GM23248 (cell line): ENCODE measurements around the gene PLD4. TPM values are rescaled to one million over a fixed set of nuclear protein-coding genes. Genes with fewer than 3 reads are reported as not detected.

Experiments used
- DNase-seq: peaks from one replicate; pipeline ENCODE4 v3.0.0-alpha.2; 2015
- H2AFZ ChIP-seq: fragments of 200-600 bp; sonication (generic); 2 replicates; pipeline ENCODE4 v1.6.1; 2016; ENCODE audit warnings: antibody characterized with exemption
- H3F3A ChIP-seq: fragments of 200-600 bp; sonication (generic); 2 replicates; pipeline ENCODE4 v1.6.1; 2016; ENCODE audit warnings: mild to moderate bottlenecking, antibody characterized with exemption, mixed run types; ENCODE audit not compliant: insufficient read depth
- H3K27ac ChIP-seq: fragments of 200-600 bp; sonication (generic); 2 replicates; pipeline ENCODE4 v1.5.1; 2016; ENCODE audit warnings: mild to moderate bottlenecking
- H3K27me3 ChIP-seq: fragments of 200-600 bp; sonication (generic); replicated peaks from 2 replicates; pipeline ENCODE4 v1.6.1; 2016; ENCODE audit warnings: mild to moderate bottlenecking; ENCODE audit not compliant: insufficient read depth
- H3K36me3 ChIP-seq: fragments of 200-600 bp; sonication (generic); 2 replicates; pipeline ENCODE4 v1.6.1; 2016; ENCODE audit warnings: low read depth, mild to moderate bottlenecking
- H3K4me1 ChIP-seq: fragments of 200-600 bp; sonication (generic); 2 replicates; pipeline ENCODE4 v1.6.1; 2016; ENCODE audit warnings: mild to moderate bottlenecking; ENCODE audit not compliant: insufficient read depth
- H3K4me2 ChIP-seq: fragments of 200-600 bp; sonication (generic); one replicate; pipeline ENCODE4 v1.6.1; 2016; ENCODE audit warnings: mild to moderate bottlenecking; ENCODE audit not compliant: unreplicated experiment
- H3K4me3 ChIP-seq: fragments of 200-600 bp; sonication (generic); 2 replicates; pipeline ENCODE4 v1.5.1; 2016; ENCODE audit warnings: mild to moderate bottlenecking
- H3K79me2 ChIP-seq: fragments of 200-600 bp; sonication (generic); 2 replicates; pipeline ENCODE4 v1.6.1; 2016; ENCODE audit warnings: mild to moderate bottlenecking; ENCODE audit not compliant: insufficient read depth
- H3K9ac ChIP-seq: fragments of 200-600 bp; sonication (generic); 2 replicates; pipeline ENCODE4 v1.6.1; 2016; ENCODE audit warnings: mild to moderate bottlenecking
- H3K9me2 ChIP-seq: fragments of 200-600 bp; sonication (generic); 2 replicates; pipeline ENCODE4 v1.6.1; 2016; ENCODE audit warnings: mixed run types, mild to moderate bottlenecking, moderate library complexity; ENCODE audit not compliant: insufficient read depth
- H3K9me3 ChIP-seq: fragments of 200-600 bp; sonication (generic); one replicate; pipeline ENCODE4 v1.6.1; 2017; ENCODE audit warnings: low read depth
- H4K20me1 ChIP-seq: fragments of 200-600 bp; sonication (generic); 2 replicates; pipeline ENCODE4 v1.6.0; 2016; ENCODE audit not compliant: insufficient read depth
- EZH2 ChIP-seq: fragments of 200-600 bp; sonication (generic); IDR thresholded peaks from 2 replicates; pipeline ENCODE4 v1.6.1; 2018; ENCODE audit warnings: antibody characterized with exemption, mild to moderate bottlenecking; ENCODE audit not compliant: insufficient read depth, poor library complexity, severe bottlenecking
- EZH2phosphoT487 ChIP-seq: fragments of 200-600 bp; sonication (generic); IDR thresholded peaks from 2 replicates; pipeline ENCODE4 v1.6.1; 2018; ENCODE audit warnings: antibody characterized with exemption, moderate library complexity, mild to moderate bottlenecking, low read depth; ENCODE audit not compliant: insufficient read depth
- WGBS, 2 experiments: methylation state at CpG; one replicate each; pipeline ENCODE4 v1.1.6; 2015 to 2017; ENCODE audit warnings: low lambda C conversion rate in 2 of 2, low coverage in 1 of 2; ENCODE audit errors: missing lambda C conversion rate in 2 of 2; 5-methylcytosine and 5-hydroxymethylcytosine counted together
- in situ Hi-C: fragments of 300-500 bp; cut with MboI; formaldehyde crosslinking; loops from 2 replicates; pipeline ENCODE4 v1.15.0; 2020
- polyA plus RNA-seq: library from polyadenylated mRNA; unstranded; fragments of >200 nt; fragmentation: Nextera tagmentation; extraction: Ambion mirVana; gene quantifications from 2 replicates; pipeline ENCODE4 v1.2.1, GENCODE V29; 2016
- total RNA-seq: library from RNA; depleted of rRNA; stranded (reverse); fragments of >200 nt; shearing (Covaris generic); gene quantifications from 2 replicates; pipeline ENCODE4 v1.2.3, GENCODE V29; 2014

The PLD4 gene
- total and polyA plus RNA-seq, 2 experiments from 2014 or later = not detected

- no peaks in the 10 kb centered on the region for H3K4me1 ChIP-seq
- in situ Hi-C loops = no loop called here
- no peak for DNase-seq
- no peaks in the 10 kb centered on the region for H3K79me2 ChIP-seq
- H3K9me2 ChIP-seq = no peaks in the 10 kb centered on the region
- H2AFZ ChIP-seq = no peak overlapping the region
- H4K20me1 ChIP-seq = no peaks in the 10 kb centered on the region
- no peak overlapping the region for H3K9ac ChIP-seq
- H3K27me3 ChIP-seq = no peaks in the 10 kb centered on the region
- no peaks in the 10 kb centered on the region for H3K9me3 ChIP-seq
- no peaks in the 10 kb centered on the region for H3F3A ChIP-seq
- H3K36me3 ChIP-seq = no peaks in the 10 kb centered on the region; the same call in 1 of the 2 replicates
- 79 to 83% methylated on average over 36 to 37 of the region's 37 CpGs for WGBS, 2 experiments
- TF ChIP-seq EZH2 (no peak), EZH2phosphoT487 (no peak)
- no peak overlapping the region for H3K4me2 ChIP-seq
- no peak overlapping the region for H3K4me3 ChIP-seq
- H3K27ac ChIP-seq = no peak overlapping the region
Measured at GRCh38 chr14:104897330-104898194, 27.1 kb upstream of the PLD4 start.

- no peak overlapping the region for H3K27ac ChIP-seq
- in situ Hi-C loops = no loop called here
Measured at GRCh38 chr14:104898195-104898558, 26.5 kb upstream of the PLD4 start.

GRCh38 chr14:104898870-104899510 lies 25.7 kb upstream of the PLD4 start:
- Histone ChIP-seq H3K36me3 (no peaks in the 10 kb centered on the region), H3K9me3 (no peaks in the 10 kb centered on the region), H2AFZ (no peak overlapping the region), H4K20me1 (no peaks in the 10 kb centered on the region), H3F3A (no peaks in the 10 kb centered on the region), H3K9me2 (no peaks in the 10 kb centered on the region), H3K4me1 (no peaks in the 10 kb centered on the region), H3K4me2 (no peak overlapping the region), H3K9ac (no peak overlapping the region), H3K27me3 (0 out of 2 replicates have a peak, but pooled peaks cover 4% of the 10 kb centered on the region), H3K27ac (no peak overlapping the region), H3K79me2 (no peaks in the 10 kb centered on the region), H3K4me3 (no peak overlapping the region)
- DNase-seq = no peak
- 73 to 75% methylated on average over 24 of the region's 24 CpGs for WGBS, 2 experiments
- in situ Hi-C loops = no loop called here
- TF ChIP-seq EZH2 = no peak
- no peak for TF ChIP-seq EZH2phosphoT487

More at GRCh38 chr14:104898195-104898558, 26.5 kb upstream of the PLD4 start:
- Histone ChIP-seq H3K79me2 (no peaks in the 10 kb centered on the region), H2AFZ (no peak overlapping the region), H3K4me1 (no peaks in the 10 kb centered on the region), H3K4me3 (no peak overlapping the region), H4K20me1 (no peaks in the 10 kb centered on the region), H3K9me2 (no peaks in the 10 kb centered on the region), H3K27me3 (no peaks in the 10 kb centered on the region), H3K9me3 (no peaks in the 10 kb centered on the region), H3K9ac (no peak overlapping the region), H3K36me3 (no peaks in the 10 kb centered on the region; the same call in 1 of the 2 replicates), H3F3A (no peaks in the 10 kb centered on the region), H3K4me2 (no peak overlapping the region)
- 97 to 98% methylated on average over 7 of the region's 7 CpGs for WGBS, 2 experiments
- TF ChIP-seq EZH2 = no peak
- TF ChIP-seq EZH2phosphoT487 = no peak
- no peak for DNase-seq

- H3K9ac ChIP-seq = no peak overlapping the region
- no peaks in the 10 kb centered on the region for H3F3A ChIP-seq
- no peak overlapping the region for H3K4me2 ChIP-seq
- in situ Hi-C loops = loop anchor here (10.0 kb wide), 1 partner anchor 145 kb away; no protein-coding TSS in a partner anchor
- H3K27ac ChIP-seq = no peak overlapping the region
- TF ChIP-seq EZH2phosphoT487 (no peak), EZH2 (no peak)
- no peaks in the 10 kb centered on the region for H3K4me1 ChIP-seq
- no peak overlapping the region for H2AFZ ChIP-seq
- 39 to 47% methylated on average over 2 of the region's 2 CpGs for WGBS, 2 experiments
- H3K27me3 ChIP-seq = peaks cover 7% of the 10 kb centered on the region; the same call in 1 of the 2 replicates
- H4K20me1 ChIP-seq = no peaks in the 10 kb centered on the region
- H3K4me3 ChIP-seq = no peak overlapping the region
- no peaks in the 10 kb centered on the region for H3K79me2 ChIP-seq
- no peaks in the 10 kb centered on the region for H3K9me3 ChIP-seq
- no peaks in the 10 kb centered on the region for H3K9me2 ChIP-seq
- no peak for DNase-seq
- H3K36me3 ChIP-seq = no peaks in the 10 kb centered on the region
Measured at GRCh38 chr14:104899781-104900180, 24.9 kb upstream of the PLD4 start.
